ENCODE results near the gene DDAH2. TPM values are rescaled to one million over a fixed set of nuclear protein-coding genes. Genes with fewer than 3 reads are reported as not detected.

The DDAH2 gene
- total RNA-seq, 2 experiments from 2014 or later: 4.6 to 4.9 TPM

- ChIA-PET POLR2A (no interaction called here), CTCF (no interaction called here)
Observed at GRCh38 chr6:31763619-31763940, 34.5 kb upstream of the DDAH2 start.

- CTCF ChIA-PET: no interaction called here
- POLR2A ChIA-PET: no interaction called here
Observed at GRCh38 chr6:31762878-31763618, 33.9 kb upstream of the DDAH2 start.

- CTCF ChIA-PET: interaction anchor here (0.6 kb wide), 1 partner anchor 21 kb away, joined by 3 read pairs; no protein-coding TSS in a partner anchor
- POLR2A ChIA-PET: no interaction called here
Observed at GRCh38 chr6:31762356-31762755, 33.3 kb upstream of the DDAH2 start, which contains the start of gene SAPCD1. SAPCD1 (plus strand) TSS chr6:31762656; CDS start chr6:31763055, 399 bp downstream.

GRCh38 chr6:31761343-31761742 lies 32.2 kb upstream of the DDAH2 start:
- POLR2A ChIA-PET: no interaction called here
- CTCF ChIA-PET: no interaction called here

GRCh38 chr6:31760790-31761189 lies 31.7 kb upstream of the DDAH2 start:
- ChIA-PET CTCF (interaction anchor here (0.5 kb wide), 1 partner anchor 148 kb away, joined by 3 read pairs; no protein-coding TSS in a partner anchor), POLR2A (no interaction called here)

GRCh38 chr6:31758281-31758680 lies 29.2 kb upstream of the DDAH2 start:
- POLR2A ChIA-PET: interaction anchor here (0.9 to 1.3 kb wide), 2 partner anchors 11 to 37 kb away, joined by 3 read pairs; no protein-coding TSS in a partner anchor
- CTCF ChIA-PET: interaction anchor here (1.7 kb wide), 1 partner anchor 11 kb away, joined by 8 read pairs; no protein-coding TSS in a partner anchor

GRCh38 chr6:31752739-31753319 lies 23.7 kb upstream of the DDAH2 start:
- ChIA-PET CTCF (interaction anchor here (1.3 kb wide), 1 partner anchor 12 kb away, joined by 5 read pairs; no protein-coding TSS in a partner anchor), POLR2A (interaction anchor here (0.6 kb wide), 1 partner anchor 38 kb away, joined by 6 read pairs; no protein-coding TSS in a partner anchor)

GRCh38 chr6:31750411-31751022 lies 21.4 kb upstream of the DDAH2 start:
- ChIA-PET CTCF (interaction anchor here (1.1 kb wide), 1 partner anchor 26 kb away, joined by 3 read pairs; no protein-coding TSS in a partner anchor), POLR2A (interaction anchor here (1.3 kb wide), 1 partner anchor 9 kb away, joined by 3 read pairs; no protein-coding TSS in a partner anchor)

GRCh38 chr6:31749301-31750036 lies 20.4 kb upstream of the DDAH2 start:
- CTCF ChIA-PET: interaction anchor here (1.1 kb wide), 1 partner anchor 25 kb away, joined by 3 read pairs; no protein-coding TSS in a partner anchor
- POLR2A ChIA-PET: interaction anchor here (1.3 kb wide), 1 partner anchor 10 kb away, joined by 3 read pairs; no protein-coding TSS in a partner anchor

GRCh38 chr6:31744422-31744821 lies 15.3 kb upstream of the DDAH2 start:
- ChIA-PET CTCF (no interaction called here), POLR2A (no interaction called here)

- ChIA-PET CTCF (no interaction called here), POLR2A (no interaction called here)
Observed at GRCh38 chr6:31742894-31743293, 13.8 kb upstream of the DDAH2 start.

GRCh38 chr6:31741815-31742214 lies 12.7 kb upstream of the DDAH2 start:
- POLR2A ChIA-PET: no interaction called here
- CTCF ChIA-PET: interaction anchor here (0.7 to 5.5 kb wide), 6 partner anchors 10 to 75 kb away, joined by 3 to 46 read pairs (median 4); partner anchors contain the start of gene DDAH2

GRCh38 chr6:31740397-31741223 lies 11.5 kb upstream of the DDAH2 start:
- POLR2A ChIA-PET: interaction anchor here (0.5 to 1.6 kb wide), 4 partner anchors 10 to 212 kb away, joined by 3 to 7 read pairs (median 6); no protein-coding TSS in a partner anchor
- CTCF ChIA-PET: interaction anchor here (0.7 to 5.5 kb wide), 7 partner anchors 11 to 89 kb away, joined by 3 to 46 read pairs (median 7); partner anchors contain the start of genes DDAH2 and VARS1

GRCh38 chr6:31739639-31740396 lies 10.7 kb upstream of the DDAH2 start, which contains the start of gene MSH5:
MSH5 (plus strand) TSS chr6:31740005; CDS start chr6:31740467, 462 bp downstream.
- CTCF ChIA-PET: interaction anchor here (0.8 to 5.5 kb wide), 7 partner anchors 11 to 97 kb away, joined by 3 to 46 read pairs (median 7); partner anchors contain the start of genes DDAH2 and VARS1
- POLR2A ChIA-PET: interaction anchor here (0.6 to 1.6 kb wide), 7 partner anchors 10 to 223 kb away, joined by 3 to 7 read pairs (median 5); no protein-coding TSS in a partner anchor

GRCh38 chr6:31737991-31738979 lies 9.2 kb upstream of the DDAH2 start:
- POLR2A ChIA-PET: interaction anchor here (0.6 to 2.1 kb wide), 10 partner anchors 8 to 1580 kb away, joined by 3 to 5 read pairs (median 4); partner anchors contain the start of genes ABHD16A, BAG6, HSPA1B and LSM2

More at GRCh38 chr6:31737991-31738979, 9.2 kb upstream of the DDAH2 start:
- CTCF ChIA-PET: interaction anchor here (0.8 to 5.5 kb wide), 7 partner anchors 10 to 99 kb away, joined by 3 to 46 read pairs (median 4); partner anchors contain the start of genes DDAH2, HSPA1B and VARS1

Data from activated CD8-positive, alpha-beta memory T cell treated with anti-CD3 and anti-CD28 coated beads for 36 hours (primary cell).